ENCODE data around the gene SHROOM3.

The SHROOM3 gene

GRCh38 chr4:76622717-76623116, 187.7 kb downstream of the SHROOM3 start:
- DNase-seq (ENCODE audit: low read depth), result no peak
- no peak overlapping the region for H3K4me3 ChIP-seq (ENCODE audit: low read depth, low read length)
- TF ChIP-seq CTCF (IDR thresholded peaks at IDR 0.05; ENCODE audit: insufficient read depth, low read depth, low read length, missing control alignments), result no peak

- DNase-seq (ENCODE audit: low read depth), result no peak
- H3K4me3 ChIP-seq (ENCODE audit: low read depth, low read length), result no peak overlapping the region
These were observed 188.4 kb downstream of the SHROOM3 start for GRCh38 chr4:76623217-76624045.

GRCh38 chr4:76624241-76624681, 189.2 kb downstream of the SHROOM3 start:
- H3K4me3 ChIP-seq (ENCODE audit: low read depth, low read length), result no peak overlapping the region
- TF ChIP-seq CTCF (IDR thresholded peaks at IDR 0.05; ENCODE audit: insufficient read depth, low read depth, low read length, missing control alignments), result no peak
- DNase-seq (ENCODE audit: low read depth), result no peak

More at GRCh38 chr4:76623217-76624045, 188.4 kb downstream of the SHROOM3 start:
- TF ChIP-seq CTCF (IDR thresholded peaks at IDR 0.05; ENCODE audit: insufficient read depth, low read depth, low read length, missing control alignments), result no peak

- TF ChIP-seq CTCF (IDR thresholded peaks at IDR 0.05; ENCODE audit: insufficient read depth, low read depth, low read length, missing control alignments), result no peak
- no peak overlapping the region for H3K4me3 ChIP-seq (ENCODE audit: low read depth, low read length)
- DNase-seq (ENCODE audit: low read depth), result no peak
These were observed 190.1 kb downstream of the SHROOM3 start for GRCh38 chr4:76624931-76625715.

- no peak overlapping the region for H3K4me3 ChIP-seq (ENCODE audit: low read depth, low read length)
- no peak for DNase-seq (ENCODE audit: low read depth)
- no peak for TF ChIP-seq CTCF (IDR thresholded peaks at IDR 0.05; ENCODE audit: insufficient read depth, low read depth, low read length, missing control alignments)
These were observed 191.8 kb downstream of the SHROOM3 start for GRCh38 chr4:76626686-76627465.

GRCh38 chr4:76628251-76628650, 193.2 kb downstream of the SHROOM3 start:
- H3K4me3 ChIP-seq (ENCODE audit: low read depth, low read length), result no peak overlapping the region
- TF ChIP-seq CTCF (IDR thresholded peaks at IDR 0.05; ENCODE audit: insufficient read depth, low read depth, low read length, missing control alignments), result no peak
- no peak for DNase-seq (ENCODE audit: low read depth)
